AG10803 (cell line): ENCODE data around the gene B4GALT2.

ENCODE experiments used
- DNase-seq: peaks from one replicate; pipeline ENCODE4 v3.0.0; 2010; ENCODE audit warnings: low read depth
- H3K4me3 ChIP-seq: 2 replicates; pipeline ENCODE4 v1.5.1; 2011; ENCODE audit warnings: mild to moderate bottlenecking, low read length, control low read depth
- TF ChIP-seq, protein P1 (sequence below): conservative IDR thresholded peaks from 2 replicates; pipeline ENCODE4 v1.5.1; 2011; ENCODE audit warnings: mild to moderate bottlenecking, low read length, control low read depth, inconsistent platforms

Gene B4GALT2

DNA sequence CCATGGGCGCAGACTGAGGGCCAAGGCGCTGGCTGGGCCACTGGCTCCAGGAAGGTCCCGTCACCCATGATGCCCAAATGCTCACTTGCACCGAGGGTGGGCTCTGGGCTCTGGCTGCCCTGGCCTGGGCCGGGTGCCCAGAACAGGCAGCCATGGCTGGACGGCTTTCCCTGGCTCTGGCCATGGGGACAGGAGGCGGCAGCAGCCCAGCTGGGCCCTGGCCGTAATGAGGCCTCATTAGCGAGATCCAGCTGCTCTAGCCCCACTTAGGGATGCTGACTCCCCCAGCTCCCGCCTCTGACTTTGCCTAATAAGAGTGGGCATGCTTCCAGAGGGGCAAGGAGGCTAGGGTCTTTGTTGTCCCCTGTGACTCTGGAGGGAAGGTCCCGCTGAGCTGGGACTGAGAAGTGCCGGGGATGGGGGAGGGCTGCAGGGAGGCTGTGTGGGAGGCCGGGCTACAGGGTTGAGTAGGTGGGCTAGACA is 40.5 kb downstream of the B4GALT2 start:
- DNase-seq, result no peak
- H3K4me3 ChIP-seq, result no peak overlapping the region
- TF ChIP-seq, protein P1, sequence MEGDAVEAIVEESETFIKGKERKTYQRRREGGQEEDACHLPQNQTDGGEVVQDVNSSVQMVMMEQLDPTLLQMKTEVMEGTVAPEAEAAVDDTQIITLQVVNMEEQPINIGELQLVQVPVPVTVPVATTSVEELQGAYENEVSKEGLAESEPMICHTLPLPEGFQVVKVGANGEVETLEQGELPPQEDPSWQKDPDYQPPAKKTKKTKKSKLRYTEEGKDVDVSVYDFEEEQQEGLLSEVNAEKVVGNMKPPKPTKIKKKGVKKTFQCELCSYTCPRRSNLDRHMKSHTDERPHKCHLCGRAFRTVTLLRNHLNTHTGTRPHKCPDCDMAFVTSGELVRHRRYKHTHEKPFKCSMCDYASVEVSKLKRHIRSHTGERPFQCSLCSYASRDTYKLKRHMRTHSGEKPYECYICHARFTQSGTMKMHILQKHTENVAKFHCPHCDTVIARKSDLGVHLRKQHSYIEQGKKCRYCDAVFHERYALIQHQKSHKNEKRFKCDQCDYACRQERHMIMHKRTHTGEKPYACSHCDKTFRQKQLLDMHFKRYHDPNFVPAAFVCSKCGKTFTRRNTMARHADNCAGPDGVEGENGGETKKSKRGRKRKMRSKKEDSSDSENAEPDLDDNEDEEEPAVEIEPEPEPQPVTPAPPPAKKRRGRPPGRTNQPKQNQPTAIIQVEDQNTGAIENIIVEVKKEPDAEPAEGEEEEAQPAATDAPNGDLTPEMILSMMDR, result no peak

DNA sequence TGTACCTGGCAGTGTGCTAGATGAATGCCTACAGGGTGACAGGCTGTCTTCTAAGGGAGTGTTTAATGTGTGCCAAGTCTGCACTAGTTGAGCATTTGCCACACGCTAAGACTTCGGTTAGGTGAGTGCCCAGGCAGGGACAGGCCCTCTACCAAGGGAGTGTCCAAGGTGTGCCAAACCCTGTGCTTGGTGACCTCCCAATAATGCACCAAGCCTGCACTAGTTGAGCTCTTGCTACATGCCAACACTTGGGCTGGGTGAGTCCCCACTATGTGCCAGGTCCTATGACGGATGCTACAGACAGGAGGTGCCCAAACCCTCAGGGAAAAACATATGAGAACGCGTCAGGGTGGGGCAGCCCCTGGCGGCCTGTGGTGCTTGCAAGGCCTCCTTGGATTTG is 41.5 kb downstream of the B4GALT2 start:
- TF ChIP-seq, protein P1, result no peak

DNA sequence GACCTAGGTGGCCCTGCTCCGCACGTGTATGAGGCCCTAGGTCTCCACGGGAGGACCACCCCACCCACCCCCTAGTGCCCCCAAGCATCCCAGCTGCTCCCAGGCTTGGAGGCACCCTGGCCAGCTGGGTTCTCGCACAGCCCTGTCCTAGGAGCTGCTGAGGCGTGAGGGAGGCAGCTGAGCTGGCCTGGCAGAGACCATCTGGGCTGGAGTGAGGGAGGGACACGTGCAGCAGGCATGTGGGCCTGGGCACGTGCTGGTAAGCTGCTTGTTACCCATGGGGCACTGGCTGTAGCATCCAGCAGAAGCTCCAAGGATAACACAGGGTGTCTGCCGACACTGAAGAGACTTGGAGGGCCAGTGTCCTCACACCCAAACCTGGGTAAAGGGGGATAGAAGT is 42.1 kb downstream of the B4GALT2 start:
- no peak for DNase-seq
- TF ChIP-seq, protein P1, result no peak

More for the DNA sequence above, 41.5 kb downstream of the B4GALT2 start:
- no peak overlapping the region for H3K4me3 ChIP-seq
- DNase-seq, result no peak

DNA sequence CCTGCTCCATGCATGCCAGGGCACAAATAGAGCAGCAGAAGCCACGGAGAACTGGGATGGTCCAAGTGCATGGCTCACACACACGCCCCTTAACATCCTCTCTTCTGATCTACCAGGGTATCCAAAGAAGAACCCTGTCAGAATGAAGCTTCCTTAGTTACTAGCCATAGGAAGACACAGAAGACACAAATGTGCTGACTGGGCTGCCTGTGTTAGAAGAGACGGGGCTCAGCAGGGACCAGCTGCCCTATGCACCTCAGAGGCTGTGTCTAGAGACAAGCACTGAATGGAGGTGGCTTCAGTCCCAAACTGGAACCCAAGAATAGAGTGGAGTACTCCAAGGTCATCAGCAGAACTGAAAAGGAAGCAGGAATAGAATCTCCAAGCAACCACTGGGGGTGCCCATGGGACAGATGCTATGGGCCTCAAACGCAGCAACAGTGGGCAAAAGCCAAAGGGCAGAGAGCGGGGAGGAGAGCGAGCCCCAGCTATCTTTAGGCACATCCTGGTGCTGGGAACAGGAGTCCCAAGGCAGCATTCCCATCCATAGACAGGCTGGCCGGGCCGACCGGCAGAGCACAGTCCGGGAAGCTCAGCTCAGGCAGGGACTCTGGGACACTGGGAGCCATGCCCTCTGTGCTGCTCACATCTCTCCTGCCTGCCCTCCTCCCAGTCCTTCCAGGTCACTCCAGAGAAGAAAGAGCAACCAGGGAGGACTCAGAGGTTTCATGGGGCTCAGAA is 42.7 kb downstream of the B4GALT2 start:
- TF ChIP-seq, protein P1, result no peak
- DNase-seq, result no peak
- no peak overlapping the region for H3K4me3 ChIP-seq

More for the DNA sequence above, 42.1 kb downstream of the B4GALT2 start:
- H3K4me3 ChIP-seq, result no peak overlapping the region

DNA sequence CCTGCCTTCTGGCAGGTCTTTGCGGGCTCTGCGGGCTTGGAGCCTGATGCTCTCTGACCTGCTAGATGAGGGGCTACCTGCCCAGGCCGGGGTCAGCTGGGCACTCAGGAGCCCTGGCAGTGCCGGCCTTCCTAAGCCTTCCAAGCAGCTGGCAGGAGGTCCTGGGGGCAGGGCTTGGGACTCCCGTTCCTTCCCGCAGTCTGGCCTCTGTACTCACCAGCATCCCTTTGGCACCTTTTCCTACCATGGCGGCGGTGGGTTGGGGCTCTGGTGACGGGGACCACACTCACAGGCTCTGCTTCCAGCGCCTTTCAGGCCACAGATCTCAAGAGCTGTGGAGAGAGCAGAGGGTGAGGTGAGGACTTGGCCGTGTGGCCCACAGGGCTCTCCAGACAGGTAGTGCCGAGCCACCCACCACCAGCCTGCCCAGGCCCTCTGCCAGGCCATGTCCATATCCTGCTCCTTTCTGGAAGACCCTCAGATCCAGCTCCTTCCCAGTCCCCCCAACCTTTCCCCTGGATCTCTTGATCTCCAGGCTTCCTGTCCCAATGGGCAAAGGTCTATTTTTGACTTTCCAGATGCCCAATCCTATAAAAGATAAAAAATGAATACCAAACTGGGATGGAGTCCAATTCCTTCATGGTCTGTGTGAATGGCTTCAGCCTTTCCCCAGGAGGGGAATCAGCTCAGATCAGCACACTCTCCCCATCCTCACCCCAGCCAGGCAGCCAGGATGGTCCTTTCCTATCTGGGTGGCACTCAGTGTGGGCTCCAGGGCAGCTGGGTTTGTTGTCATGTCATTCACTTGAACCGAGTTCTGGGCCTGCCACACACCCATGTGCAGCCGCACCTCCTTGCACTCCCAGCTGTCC is 45.3 kb downstream of the B4GALT2 start:
- DNase-seq, result no peak
- TF ChIP-seq, protein P1, result no peak
- no peak overlapping the region for H3K4me3 ChIP-seq

DNA sequence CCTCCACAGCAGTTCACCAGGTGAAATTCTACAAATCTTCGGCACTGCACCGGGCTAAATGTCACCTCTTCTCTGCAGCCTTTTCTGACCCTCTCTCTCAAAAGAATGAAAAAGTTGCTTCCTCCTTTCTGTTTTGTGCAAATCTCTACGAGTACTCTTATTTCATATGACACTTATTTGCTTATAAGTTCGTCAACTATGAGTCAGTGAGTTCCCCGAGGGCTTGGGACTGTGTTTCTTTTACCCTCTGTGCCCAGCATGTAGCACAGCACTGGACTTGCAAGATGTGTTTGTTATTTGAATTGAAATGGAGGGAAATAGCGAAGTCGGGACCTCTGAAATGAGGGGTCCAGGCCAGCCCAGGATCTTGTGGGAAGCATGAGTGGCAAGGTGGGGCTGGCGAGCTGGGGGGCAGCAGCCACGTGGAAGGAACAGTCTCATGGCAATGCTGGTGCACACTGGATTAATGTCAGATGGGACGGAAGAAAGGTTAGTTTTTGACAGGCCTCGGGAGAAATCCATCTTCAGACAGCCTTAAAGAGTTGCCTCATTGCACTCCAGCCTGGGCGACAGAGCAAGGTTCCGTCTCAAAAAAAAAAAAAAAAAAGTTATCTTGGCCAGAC is 46.0 kb downstream of the B4GALT2 start:
- no peak overlapping the region for H3K4me3 ChIP-seq
- TF ChIP-seq, protein P1, result no peak
- no peak for DNase-seq
